ENCODE measurements around the gene RBP2. TPM values are rescaled to one million over a fixed set of nuclear protein-coding genes. Genes with fewer than 3 reads are reported as not detected.

RBP2 gene
- total and polyA plus RNA-seq, 2 experiments from 2014 or later: not detected

GRCh38 chr3:139518926-139519842 is 42.9 kb upstream of the RBP2 start:
- H3K79me2 ChIP-seq (ENCODE audit: insufficient read depth): no peaks in the 10 kb centered on the region
- H3K9ac ChIP-seq: no peak overlapping the region
- no peaks in the 10 kb centered on the region for H3F3A ChIP-seq (ENCODE audit: insufficient read depth)
- H3K4me1 ChIP-seq (ENCODE audit: insufficient read depth): no peaks in the 10 kb centered on the region
- H3K36me3 ChIP-seq (ENCODE audit: low read depth): no peaks in the 10 kb centered on the region
- TF ChIP-seq EZH2 (IDR thresholded peaks at IDR 0.05; ENCODE audit: insufficient read depth, poor library complexity, severe bottlenecking): no peak
- TF ChIP-seq EZH2phosphoT487 (IDR thresholded peaks at IDR 0.05; ENCODE audit: insufficient read depth, low read depth): no peak
- 66% methylated on average over 9 of the region's 9 CpGs for WGBS, 2 experiments (ENCODE audit: low coverage in 1 of 2, low lambda C conversion rate in 2 of 2, missing lambda C conversion rate in 2 of 2)
- H3K27me3 ChIP-seq (replicated peaks; ENCODE audit: insufficient read depth): no peaks in the 10 kb centered on the region
- in situ Hi-C loops (cut with MboI): no loop called here
- DNase-seq: no peak
- H2AFZ ChIP-seq: no peak overlapping the region
- H3K27ac ChIP-seq: no peak overlapping the region
- no peak overlapping the region for H3K4me2 ChIP-seq (ENCODE audit: unreplicated experiment)
- no peak overlapping the region for H3K4me3 ChIP-seq
- no peaks in the 10 kb centered on the region for H3K9me2 ChIP-seq (ENCODE audit: insufficient read depth)
- no peaks in the 10 kb centered on the region for H3K9me3 ChIP-seq (ENCODE audit: low read depth)
- H4K20me1 ChIP-seq (ENCODE audit: insufficient read depth): no peaks in the 10 kb centered on the region

DNA sequence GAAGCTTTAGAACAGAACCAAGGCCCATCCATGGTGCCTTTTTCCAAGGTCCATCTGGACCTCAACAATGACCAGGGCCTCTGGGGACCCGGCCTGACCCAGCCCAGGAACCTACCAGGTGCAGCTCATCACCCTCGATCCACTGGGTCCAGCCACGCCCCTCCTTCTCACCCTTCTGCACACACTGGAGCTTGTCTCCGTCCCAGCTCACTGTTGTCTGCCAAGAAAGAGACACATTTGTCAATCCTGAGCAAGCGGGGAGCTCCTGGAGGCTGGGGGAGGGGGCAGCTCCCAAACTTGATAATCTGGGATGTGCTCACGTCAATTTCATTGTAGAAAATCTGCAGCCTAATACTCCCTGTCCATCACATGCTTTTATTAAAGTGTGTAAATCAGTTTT is 42.0 kb upstream of the RBP2 start:
- H3K4me3 ChIP-seq: no peak overlapping the region
- no peaks in the 10 kb centered on the region for H3F3A ChIP-seq (ENCODE audit: insufficient read depth)
- H3K9ac ChIP-seq: no peak overlapping the region
- no peak overlapping the region for H3K4me2 ChIP-seq (ENCODE audit: unreplicated experiment)
- in situ Hi-C loops (cut with MboI): no loop called here
- H3K79me2 ChIP-seq (ENCODE audit: insufficient read depth): no peaks in the 10 kb centered on the region
- no peak overlapping the region for H2AFZ ChIP-seq
- WGBS, 2 experiments (ENCODE audit: low coverage in 1 of 2, low lambda C conversion rate in 2 of 2, missing lambda C conversion rate in 2 of 2): 45 to 48% methylated on average over 6 of the region's 6 CpGs
- no peaks in the 10 kb centered on the region for H3K9me3 ChIP-seq (ENCODE audit: low read depth)
- no peak overlapping the region for H3K27ac ChIP-seq
- DNase-seq: no peak
- no peaks in the 10 kb centered on the region for H3K27me3 ChIP-seq (replicated peaks; ENCODE audit: insufficient read depth)
- H3K36me3 ChIP-seq (ENCODE audit: low read depth): no peaks in the 10 kb centered on the region
- no peak for TF ChIP-seq EZH2 (IDR thresholded peaks at IDR 0.05; ENCODE audit: insufficient read depth, poor library complexity, severe bottlenecking)
- TF ChIP-seq EZH2phosphoT487 (IDR thresholded peaks at IDR 0.05; ENCODE audit: insufficient read depth, low read depth): no peak
- H3K4me1 ChIP-seq (ENCODE audit: insufficient read depth): no peaks in the 10 kb centered on the region
- no peaks in the 10 kb centered on the region for H3K9me2 ChIP-seq (ENCODE audit: insufficient read depth)
- H4K20me1 ChIP-seq (ENCODE audit: insufficient read depth): no peaks in the 10 kb centered on the region

DNA sequence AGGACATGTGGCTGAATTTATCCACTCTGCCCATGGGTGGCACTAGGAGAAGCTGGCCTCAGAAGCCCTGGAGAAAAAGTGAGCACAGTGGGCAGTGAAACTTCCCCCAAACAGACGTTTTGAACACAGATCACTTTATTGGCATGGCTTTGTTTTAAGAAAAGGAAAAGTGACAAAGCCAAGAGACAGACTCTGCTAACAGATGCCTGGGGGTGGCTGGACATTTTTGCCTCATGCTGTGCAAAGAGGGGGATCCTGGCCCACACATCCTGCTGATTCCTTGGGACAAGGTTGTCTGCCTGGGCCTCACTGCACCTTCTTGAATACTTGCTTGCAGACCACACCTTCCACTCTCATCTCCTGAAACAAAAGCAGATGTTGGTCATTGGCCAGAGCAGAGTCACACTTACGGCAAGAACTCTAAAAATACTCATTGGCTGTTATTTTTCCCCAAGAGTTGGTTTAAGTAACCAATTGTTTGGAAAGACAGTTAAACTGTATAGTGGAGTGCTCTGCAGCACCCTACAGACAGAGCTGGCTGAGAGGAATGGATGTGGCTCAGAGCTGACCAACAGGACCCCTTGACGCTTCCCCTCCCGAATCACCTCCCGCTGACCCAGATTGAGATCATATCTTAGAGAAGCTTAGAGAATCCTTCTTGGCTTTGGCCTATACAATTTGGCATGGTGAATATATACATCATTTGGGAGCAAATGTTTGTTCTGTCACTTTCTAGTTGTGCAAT is 41.2 kb upstream of the RBP2 start:
- Histone ChIP-seq H3K4me3 (no peak overlapping the region), H3F3A (ENCODE audit: insufficient read depth) (no peaks in the 10 kb centered on the region), H3K79me2 (ENCODE audit: insufficient read depth) (no peaks in the 10 kb centered on the region), H3K4me1 (ENCODE audit: insufficient read depth) (no peaks in the 10 kb centered on the region), H3K36me3 (ENCODE audit: low read depth) (no peaks in the 10 kb centered on the region), H4K20me1 (ENCODE audit: insufficient read depth) (no peaks in the 10 kb centered on the region), H2AFZ (no peak overlapping the region), H3K9ac (no peak overlapping the region), H3K4me2 (ENCODE audit: unreplicated experiment) (no peak overlapping the region), H3K27ac (no peak overlapping the region), H3K9me2 (ENCODE audit: insufficient read depth) (no peaks in the 10 kb centered on the region), H3K9me3 (ENCODE audit: low read depth) (no peaks in the 10 kb centered on the region), H3K27me3 (replicated peaks; ENCODE audit: insufficient read depth) (no peaks in the 10 kb centered on the region)
- DNase-seq: no peak
- WGBS, 2 experiments (ENCODE audit: low coverage in 1 of 2, low lambda C conversion rate in 2 of 2, missing lambda C conversion rate in 2 of 2): 56 to 57% methylated on average over 5 of the region's 5 CpGs
- in situ Hi-C loops (cut with MboI): no loop called here
- TF ChIP-seq EZH2 (IDR thresholded peaks at IDR 0.05; ENCODE audit: insufficient read depth, poor library complexity, severe bottlenecking) (no peak), EZH2phosphoT487 (IDR thresholded peaks at IDR 0.05; ENCODE audit: insufficient read depth, low read depth) (no peak)

- H3K27ac ChIP-seq: no peak overlapping the region
- H3K36me3 ChIP-seq (ENCODE audit: low read depth): no peaks in the 10 kb centered on the region
- WGBS, 2 experiments (ENCODE audit: low coverage in 1 of 2, low lambda C conversion rate in 2 of 2, missing lambda C conversion rate in 2 of 2): 63 to 73% methylated on average over 4 of the region's 4 CpGs
These were observed 38.4 kb upstream of the RBP2 start for GRCh38 chr3:139514741-139515140.

More at GRCh38 chr3:139514741-139515140, 38.4 kb upstream of the RBP2 start:
- H3K4me2 ChIP-seq (ENCODE audit: unreplicated experiment): no peak overlapping the region
- no peak overlapping the region for H3K9ac ChIP-seq
- in situ Hi-C loops (cut with MboI): no loop called here
- H3F3A ChIP-seq (ENCODE audit: insufficient read depth): no peaks in the 10 kb centered on the region
- H3K4me3 ChIP-seq: no peak overlapping the region
- H3K9me2 ChIP-seq (ENCODE audit: insufficient read depth): no peaks in the 10 kb centered on the region
- H2AFZ ChIP-seq: no peak overlapping the region
- no peaks in the 10 kb centered on the region for H3K27me3 ChIP-seq (replicated peaks; ENCODE audit: insufficient read depth)
- TF ChIP-seq EZH2phosphoT487 (IDR thresholded peaks at IDR 0.05; ENCODE audit: insufficient read depth, low read depth) (no peak), EZH2 (IDR thresholded peaks at IDR 0.05; ENCODE audit: insufficient read depth, poor library complexity, severe bottlenecking) (no peak)
- no peaks in the 10 kb centered on the region for H3K9me3 ChIP-seq (ENCODE audit: low read depth)
- H4K20me1 ChIP-seq (ENCODE audit: insufficient read depth): no peaks in the 10 kb centered on the region
- H3K4me1 ChIP-seq (ENCODE audit: insufficient read depth): no peaks in the 10 kb centered on the region
- DNase-seq: no peak
- H3K79me2 ChIP-seq (ENCODE audit: insufficient read depth): no peaks in the 10 kb centered on the region
